ENCODE measurements around the gene CHRNA4.

DNA sequence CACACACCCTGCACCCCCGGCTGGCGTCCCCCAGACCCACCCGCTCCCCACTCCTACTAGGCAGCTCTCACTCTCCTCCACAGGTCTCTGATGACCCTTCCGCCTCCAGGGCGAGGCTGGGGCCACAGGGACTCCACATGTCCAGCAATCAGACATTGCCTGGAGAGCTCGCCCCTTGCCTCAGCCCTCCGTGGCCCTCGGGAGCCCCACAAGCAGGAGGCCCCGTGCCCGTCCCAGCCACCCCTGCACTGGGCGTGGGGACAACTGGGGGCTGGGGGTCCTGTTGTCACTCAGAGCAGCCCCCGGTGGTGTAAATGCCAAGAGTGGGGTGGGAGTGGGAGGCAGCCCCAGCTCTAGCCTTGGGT lies 66.6 kb downstream of the CHRNA4 start:
- TF ChIP-seq, protein P1, sequence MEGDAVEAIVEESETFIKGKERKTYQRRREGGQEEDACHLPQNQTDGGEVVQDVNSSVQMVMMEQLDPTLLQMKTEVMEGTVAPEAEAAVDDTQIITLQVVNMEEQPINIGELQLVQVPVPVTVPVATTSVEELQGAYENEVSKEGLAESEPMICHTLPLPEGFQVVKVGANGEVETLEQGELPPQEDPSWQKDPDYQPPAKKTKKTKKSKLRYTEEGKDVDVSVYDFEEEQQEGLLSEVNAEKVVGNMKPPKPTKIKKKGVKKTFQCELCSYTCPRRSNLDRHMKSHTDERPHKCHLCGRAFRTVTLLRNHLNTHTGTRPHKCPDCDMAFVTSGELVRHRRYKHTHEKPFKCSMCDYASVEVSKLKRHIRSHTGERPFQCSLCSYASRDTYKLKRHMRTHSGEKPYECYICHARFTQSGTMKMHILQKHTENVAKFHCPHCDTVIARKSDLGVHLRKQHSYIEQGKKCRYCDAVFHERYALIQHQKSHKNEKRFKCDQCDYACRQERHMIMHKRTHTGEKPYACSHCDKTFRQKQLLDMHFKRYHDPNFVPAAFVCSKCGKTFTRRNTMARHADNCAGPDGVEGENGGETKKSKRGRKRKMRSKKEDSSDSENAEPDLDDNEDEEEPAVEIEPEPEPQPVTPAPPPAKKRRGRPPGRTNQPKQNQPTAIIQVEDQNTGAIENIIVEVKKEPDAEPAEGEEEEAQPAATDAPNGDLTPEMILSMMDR (IDR thresholded peaks at IDR 0.05), result no peak
- no peak for TF ChIP-seq POLR2A (IDR thresholded peaks at IDR 0.05)
